Transverse colon (tissue), 4 donors: Measurements from ENCODE around the gene WAPL.

Experiments used
- EP300 ChIP-seq: sonication (generic); formaldehyde crosslinking; IDR thresholded peaks from one replicate; pipeline ENCODE4 v1.6.1; 2017; ENCODE audit warnings: antibody characterized with exemption, low read depth
- POLR2A ChIP-seq: fragments of 450-650 bp; IDR thresholded peaks from one replicate; pipeline ENCODE4 v1.6.1; 2016; ENCODE audit warnings: antibody characterized with exemption, mild to moderate bottlenecking, moderate library complexity
- POLR2AphosphoS5 ChIP-seq, 3 donors: sonication (generic); formaldehyde crosslinking; IDR thresholded peaks; one replicate each; pipeline ENCODE4 v1.6.1; 2016; ENCODE audit warnings: antibody characterized with exemption in 3 of 3
- TF ChIP-seq, protein P1 (sequence below), 5 experiments: fragments of 200-600 bp in 3 of 5; fragments of 450-650 bp in 2 of 5; sonication (generic) in 3 of 5; IDR thresholded peaks; 1 replicate in 2 of 5; 2 replicates in 3 of 5; pipeline ENCODE4 v1.5.1; 2016 to 2017; ENCODE audit warnings: antibody characterized with exemption in 5 of 5, inconsistent platforms in 3 of 5, mild to moderate bottlenecking in 2 of 5, moderate library complexity in 1 of 5

DNA sequence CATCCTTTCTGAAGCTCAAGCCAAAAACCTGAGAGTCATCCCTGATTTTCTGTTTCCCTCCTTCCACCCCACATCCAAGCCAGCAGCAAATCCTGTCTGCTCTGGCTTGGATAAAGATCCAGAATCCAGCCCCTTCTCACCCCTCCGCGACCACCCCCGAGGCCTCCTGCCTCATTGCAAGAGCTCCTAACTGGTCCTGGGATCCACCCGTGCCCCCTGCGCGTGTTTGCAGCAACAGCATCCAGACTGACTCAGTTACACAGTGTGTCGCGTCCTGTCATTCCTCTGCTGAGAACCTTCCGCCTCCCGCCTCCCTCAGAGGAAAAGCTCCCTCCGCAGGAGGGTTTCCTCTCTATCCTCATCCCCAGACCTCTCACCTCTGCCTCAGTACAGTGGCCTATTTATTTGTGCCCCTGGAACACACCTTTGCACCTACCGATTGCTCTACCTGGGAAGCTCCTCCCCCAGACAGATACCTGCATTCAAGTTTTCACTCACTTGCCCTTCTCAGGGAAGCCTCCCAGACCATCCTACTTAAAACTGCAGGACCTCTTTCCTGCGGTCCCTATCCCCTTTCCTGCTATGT is 133.4 kb downstream of the WAPL start:
- TF ChIP-seq, protein P1, sequence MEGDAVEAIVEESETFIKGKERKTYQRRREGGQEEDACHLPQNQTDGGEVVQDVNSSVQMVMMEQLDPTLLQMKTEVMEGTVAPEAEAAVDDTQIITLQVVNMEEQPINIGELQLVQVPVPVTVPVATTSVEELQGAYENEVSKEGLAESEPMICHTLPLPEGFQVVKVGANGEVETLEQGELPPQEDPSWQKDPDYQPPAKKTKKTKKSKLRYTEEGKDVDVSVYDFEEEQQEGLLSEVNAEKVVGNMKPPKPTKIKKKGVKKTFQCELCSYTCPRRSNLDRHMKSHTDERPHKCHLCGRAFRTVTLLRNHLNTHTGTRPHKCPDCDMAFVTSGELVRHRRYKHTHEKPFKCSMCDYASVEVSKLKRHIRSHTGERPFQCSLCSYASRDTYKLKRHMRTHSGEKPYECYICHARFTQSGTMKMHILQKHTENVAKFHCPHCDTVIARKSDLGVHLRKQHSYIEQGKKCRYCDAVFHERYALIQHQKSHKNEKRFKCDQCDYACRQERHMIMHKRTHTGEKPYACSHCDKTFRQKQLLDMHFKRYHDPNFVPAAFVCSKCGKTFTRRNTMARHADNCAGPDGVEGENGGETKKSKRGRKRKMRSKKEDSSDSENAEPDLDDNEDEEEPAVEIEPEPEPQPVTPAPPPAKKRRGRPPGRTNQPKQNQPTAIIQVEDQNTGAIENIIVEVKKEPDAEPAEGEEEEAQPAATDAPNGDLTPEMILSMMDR (IDR thresholded peaks at IDR 0.05): no peak
- TF ChIP-seq POLR2A: no peak
- no peak for TF ChIP-seq EP300
- no peak for TF ChIP-seq POLR2AphosphoS5 (IDR thresholded peaks at IDR 0.05)
